ENCODE measurements around the gene CCDC89. TPM values are rescaled to one million over a fixed set of nuclear protein-coding genes. Genes with fewer than 3 reads are reported as not detected.

The CCDC89 gene
- total and polyA plus RNA-seq, 5 donors: 0.42 to 1.0 (median 0.59) TPM

DNA sequence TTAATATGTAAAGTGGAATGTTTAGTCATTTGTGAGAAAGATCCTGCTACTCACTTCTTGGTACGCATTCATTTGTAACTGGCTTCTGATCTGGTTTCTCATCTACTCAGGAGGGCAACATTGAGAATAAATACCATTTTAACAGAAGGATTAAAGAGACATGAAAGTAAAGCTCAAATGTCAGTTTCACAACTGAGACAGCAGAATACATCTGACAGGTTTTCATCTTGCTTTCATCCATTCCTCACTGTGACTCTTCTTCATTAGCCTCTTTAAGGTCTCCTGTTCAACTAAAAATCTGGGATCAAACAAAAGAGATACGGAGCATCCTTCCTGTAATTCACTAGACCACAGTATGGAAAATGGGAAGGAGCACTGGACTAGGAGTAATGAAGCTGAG lies 31.4 kb upstream of the CCDC89 start:
- WGBS: 72% methylated on average over 2 of the region's 2 CpGs

DNA sequence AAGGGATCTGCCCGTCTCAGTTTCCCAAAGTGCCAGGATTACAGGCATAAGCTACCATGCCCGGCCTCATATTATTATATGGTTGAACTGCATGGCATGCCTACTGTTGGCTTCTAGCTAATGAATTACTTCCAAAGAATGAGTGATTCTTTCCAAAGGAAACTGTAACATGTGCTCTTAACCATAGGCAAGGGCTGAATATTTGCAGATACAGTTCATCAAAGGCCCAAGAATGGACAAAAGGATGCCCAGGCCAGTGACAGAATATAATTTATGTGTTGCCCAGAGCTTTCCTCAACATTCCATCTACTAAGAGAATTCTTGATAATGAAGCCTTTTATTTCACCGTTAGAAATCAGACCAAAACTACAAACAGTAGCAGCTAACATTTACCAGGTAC lies 27.0 kb upstream of the CCDC89 start:
- Histone ChIP-seq H3K27ac (ENCODE audit: low read length) (no peak overlapping the region), H3K27me3 (ENCODE audit: control insufficient read depth, insufficient read depth) (no peaks in the 10 kb centered on the region), H3K4me3 (ENCODE audit: low read length) (no peak overlapping the region), H3K4me1 (ENCODE audit: control insufficient read depth, insufficient read depth, low read length) (no peaks in the 10 kb centered on the region), H3K9me3 (ENCODE audit: control insufficient read depth, low read length) (no peaks in the 10 kb centered on the region)
- WGBS: 86% methylated on average over 3 of the region's 3 CpGs
- no peak for ATAC-seq
- no peak for DNase-seq
- intact Hi-C loops (cut with DNase I): no loop called here

More for the DNA sequence above, 31.4 kb upstream of the CCDC89 start:
- no peaks in the 10 kb centered on the region for H3K4me1 ChIP-seq (ENCODE audit: control insufficient read depth, insufficient read depth, low read length)
- no peak for DNase-seq
- intact Hi-C loops (cut with DNase I): no loop called here
- H3K27me3 ChIP-seq (ENCODE audit: control insufficient read depth, insufficient read depth): no peaks in the 10 kb centered on the region
- no peak overlapping the region for H3K4me3 ChIP-seq (ENCODE audit: low read length)
- no peak overlapping the region for H3K27ac ChIP-seq (ENCODE audit: low read length)
- H3K9me3 ChIP-seq (ENCODE audit: control insufficient read depth, low read length): no peaks in the 10 kb centered on the region
- ATAC-seq: no peak

DNA sequence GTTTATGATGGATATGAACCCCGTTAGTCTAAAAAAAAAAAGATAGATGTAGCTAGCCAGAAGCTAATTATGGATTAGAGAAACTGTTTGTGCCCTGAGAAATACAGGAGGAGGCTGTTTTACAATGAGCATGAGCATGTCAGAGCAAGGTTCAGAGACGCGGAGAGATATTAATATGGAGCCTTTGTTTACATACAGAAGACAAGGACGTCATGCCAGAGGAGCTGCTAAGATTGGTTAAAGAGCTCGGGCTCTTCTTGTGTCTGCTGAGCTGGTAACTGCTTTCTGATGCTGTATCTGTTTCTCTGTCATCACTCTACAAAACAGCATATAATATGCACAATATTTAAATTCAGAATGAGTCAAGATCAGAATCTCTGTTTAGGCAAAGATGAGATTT lies 24.9 kb upstream of the CCDC89 start:
- no peak overlapping the region for H3K4me3 ChIP-seq (ENCODE audit: low read length)
- H3K27ac ChIP-seq (ENCODE audit: low read length): no peak overlapping the region
- ATAC-seq (no peak), DNase-seq (no peak)
- no peaks in the 10 kb centered on the region for H3K9me3 ChIP-seq (ENCODE audit: control insufficient read depth, low read length)
- H3K4me1 ChIP-seq (ENCODE audit: control insufficient read depth, insufficient read depth, low read length): no peaks in the 10 kb centered on the region
- WGBS: 65% methylated on average over 5 of the region's 5 CpGs
- no peaks in the 10 kb centered on the region for H3K27me3 ChIP-seq (ENCODE audit: control insufficient read depth, insufficient read depth)
- intact Hi-C loops (cut with DNase I): no loop called here

- intact Hi-C loops (cut with DNase I): no loop called here
These were observed 24.1 kb upstream of the CCDC89 start for GRCh38 chr11:85709941-85710702.

GRCh38 chr11:85705800-85706199 lies 19.8 kb upstream of the CCDC89 start:
- no peaks in the 10 kb centered on the region for H3K27me3 ChIP-seq (ENCODE audit: control insufficient read depth, insufficient read depth)
- no peak for ATAC-seq

More at GRCh38 chr11:85709941-85710702, 24.1 kb upstream of the CCDC89 start:
- no peak overlapping the region for H3K27ac ChIP-seq (ENCODE audit: low read length)
- H3K4me1 ChIP-seq (ENCODE audit: control insufficient read depth, insufficient read depth, low read length): no peaks in the 10 kb centered on the region
- DNase-seq (no peak), ATAC-seq (no peak)
- no peak overlapping the region for H3K4me3 ChIP-seq (ENCODE audit: low read length)
- no peaks in the 10 kb centered on the region for H3K9me3 ChIP-seq (ENCODE audit: control insufficient read depth, low read length)
- 90% methylated on average over 5 of the region's 5 CpGs for WGBS
- H3K27me3 ChIP-seq (ENCODE audit: control insufficient read depth, insufficient read depth): no peaks in the 10 kb centered on the region

DNA sequence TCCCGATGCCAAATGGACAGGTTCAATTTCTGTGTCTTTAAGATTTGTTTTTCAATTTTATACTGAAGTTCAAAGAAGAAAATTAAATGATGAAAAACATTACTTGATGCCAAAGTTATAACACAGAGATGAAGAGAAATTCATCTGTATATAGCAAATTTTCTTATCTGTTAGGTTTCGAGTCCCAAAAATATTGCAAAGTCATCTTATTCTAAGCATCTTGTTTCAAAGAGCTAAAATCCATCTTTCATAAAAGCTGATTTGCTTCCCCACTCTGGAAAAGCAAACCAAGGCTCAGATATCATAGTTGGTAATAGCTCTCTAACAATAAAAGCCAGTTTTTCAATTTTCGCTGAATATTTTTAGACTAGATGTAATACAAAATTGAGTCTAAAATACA lies 19.0 kb upstream of the CCDC89 start:
- ATAC-seq (no peak), DNase-seq (no peak)
- intact Hi-C loops (cut with DNase I): no loop called here
- no peak overlapping the region for H3K4me3 ChIP-seq (ENCODE audit: low read length)
- no peak overlapping the region for H3K27ac ChIP-seq (ENCODE audit: low read length)
- no peaks in the 10 kb centered on the region for H3K9me3 ChIP-seq (ENCODE audit: control insufficient read depth, low read length)
- H3K4me1 ChIP-seq (ENCODE audit: control insufficient read depth, insufficient read depth, low read length): no peaks in the 10 kb centered on the region
- 94% methylated on average over 3 of the region's 3 CpGs for WGBS
- H3K27me3 ChIP-seq (ENCODE audit: control insufficient read depth, insufficient read depth): no peaks in the 10 kb centered on the region

More at GRCh38 chr11:85705800-85706199, 19.8 kb upstream of the CCDC89 start:
- Histone ChIP-seq H3K4me1 (ENCODE audit: control insufficient read depth, insufficient read depth, low read length) (no peaks in the 10 kb centered on the region), H3K9me3 (ENCODE audit: control insufficient read depth, low read length) (no peaks in the 10 kb centered on the region), H3K4me3 (ENCODE audit: low read length) (no peak overlapping the region), H3K27ac (ENCODE audit: low read length) (no peak overlapping the region)
- intact Hi-C loops (cut with DNase I): no loop called here
- no peak for DNase-seq

GRCh38 chr11:85699957-85700741 lies 14.2 kb upstream of the CCDC89 start:
- H3K27ac ChIP-seq (ENCODE audit: low read length): no peak overlapping the region
- no peaks in the 10 kb centered on the region for H3K27me3 ChIP-seq (ENCODE audit: control insufficient read depth, insufficient read depth)
- H3K4me1 ChIP-seq (ENCODE audit: control insufficient read depth, insufficient read depth, low read length): no peaks in the 10 kb centered on the region
- intact Hi-C loops (cut with DNase I): loop anchor here in 2 of 4 donors (10.0 kb wide), 1 partner anchor 125 kb away; no protein-coding TSS in a partner anchor
- DNase-seq (no peak), ATAC-seq (no peak)
- 85% methylated on average over 2 of the region's 2 CpGs for WGBS
- H3K9me3 ChIP-seq (ENCODE audit: control insufficient read depth, low read length): no peaks in the 10 kb centered on the region
- no peak overlapping the region for H3K4me3 ChIP-seq (ENCODE audit: low read length)

- intact Hi-C loops (cut with DNase I): loop anchor here in 2 of 4 donors (10.0 kb wide), 1 partner anchor 127 kb away; no protein-coding TSS in a partner anchor
- H3K4me1 ChIP-seq (ENCODE audit: control insufficient read depth, insufficient read depth, low read length): no peaks in the 10 kb centered on the region
- H3K4me3 ChIP-seq (ENCODE audit: low read length): no peak overlapping the region
- H3K9me3 ChIP-seq (ENCODE audit: control insufficient read depth, low read length): no peaks in the 10 kb centered on the region
- no peaks in the 10 kb centered on the region for H3K27me3 ChIP-seq (ENCODE audit: control insufficient read depth, insufficient read depth)
- ATAC-seq (no peak), DNase-seq (no peak)
- 64% methylated on average over 1 of the region's 1 CpG for WGBS
- no peak overlapping the region for H3K27ac ChIP-seq (ENCODE audit: low read length)
These were observed 12.2 kb upstream of the CCDC89 start for GRCh38 chr11:85698195-85698594.

DNA sequence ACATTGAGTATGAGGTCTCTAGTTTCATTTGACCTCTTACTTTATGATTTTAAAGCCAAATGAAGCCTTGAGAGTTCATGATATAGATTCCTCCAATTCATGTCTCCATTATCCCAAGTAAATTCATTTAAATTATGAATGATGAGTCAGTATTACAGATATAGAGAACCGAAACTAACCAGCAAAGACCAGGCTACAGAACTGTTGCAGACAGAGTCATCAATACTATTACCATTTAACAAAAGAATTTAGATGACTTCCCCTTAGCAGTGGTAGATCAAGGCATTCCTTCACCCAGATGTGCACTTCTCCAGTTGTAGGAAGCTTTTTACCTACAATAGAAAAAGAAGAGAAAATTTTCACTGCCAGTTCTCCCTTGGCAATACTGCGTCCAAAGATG lies 11.8 kb upstream of the CCDC89 start:
- Histone ChIP-seq H3K27ac (ENCODE audit: low read length) (no peak overlapping the region), H3K9me3 (ENCODE audit: control insufficient read depth, low read length) (no peaks in the 10 kb centered on the region), H3K4me3 (ENCODE audit: low read length) (no peak overlapping the region), H3K4me1 (ENCODE audit: control insufficient read depth, insufficient read depth, low read length) (no peaks in the 10 kb centered on the region), H3K27me3 (ENCODE audit: control insufficient read depth, insufficient read depth) (no peaks in the 10 kb centered on the region)
- 88% methylated on average over 2 of the region's 2 CpGs for WGBS
- ATAC-seq (no peak), DNase-seq (no peak)
- intact Hi-C loops (cut with DNase I): loop anchor here in 2 of 4 donors (10.0 kb wide), 1 partner anchor 127 kb away; no protein-coding TSS in a partner anchor

DNA sequence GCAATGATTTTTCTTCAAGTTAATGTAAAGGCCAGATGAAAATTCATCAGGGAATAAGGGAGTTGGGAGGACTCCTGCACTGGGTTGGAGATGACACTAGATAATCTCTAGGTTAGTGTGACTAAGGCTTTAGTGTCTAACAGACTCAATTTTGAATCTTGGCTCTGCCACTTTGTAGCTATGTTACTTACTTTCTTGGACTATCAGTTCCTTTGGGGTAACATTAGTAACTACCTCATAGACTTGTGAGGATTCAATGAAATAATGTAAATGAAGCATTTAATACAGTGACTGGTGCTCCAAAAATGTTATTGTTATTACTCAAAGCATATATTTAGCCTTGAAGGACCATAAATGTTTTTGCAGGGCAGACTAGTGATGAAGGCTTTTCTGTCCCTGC lies 9.6 kb upstream of the CCDC89 start:
- no peak overlapping the region for H3K27ac ChIP-seq (ENCODE audit: low read length)
- H3K4me1 ChIP-seq (ENCODE audit: control insufficient read depth, insufficient read depth, low read length): no peaks in the 10 kb centered on the region
- DNase-seq (no peak), ATAC-seq (no peak)
- H3K9me3 ChIP-seq (ENCODE audit: control insufficient read depth, low read length): no peaks in the 10 kb centered on the region
- intact Hi-C loops (cut with DNase I): loop anchor here in 2 of 4 donors (10.0 kb wide), 1 partner anchor 129 kb away; no protein-coding TSS in a partner anchor
- no peaks in the 10 kb centered on the region for H3K27me3 ChIP-seq (ENCODE audit: control insufficient read depth, insufficient read depth)
- no peak overlapping the region for H3K4me3 ChIP-seq (ENCODE audit: low read length)

- DNase-seq: no peak
- Histone ChIP-seq H3K4me3 (ENCODE audit: low read length) (no peak overlapping the region), H3K27me3 (ENCODE audit: control insufficient read depth, insufficient read depth) (no peaks in the 10 kb centered on the region), H3K27ac (ENCODE audit: low read length) (no peak overlapping the region), H3K4me1 (ENCODE audit: control insufficient read depth, insufficient read depth, low read length) (no peaks in the 10 kb centered on the region), H3K9me3 (ENCODE audit: control insufficient read depth, low read length) (no peaks in the 10 kb centered on the region)
- no peak for ATAC-seq
- WGBS: 99% methylated on average over 1 of the region's 1 CpG
- intact Hi-C loops (cut with DNase I): loop anchor here in 3 of 4 donors (5.0 to 10.0 kb wide), 2 partner anchors 130 to 133 kb away; no protein-coding TSS in a partner anchor
These were observed 8.5 kb upstream of the CCDC89 start for GRCh38 chr11:85694385-85694980.

All from right cardiac atrium (tissue), 5 donors.